Astrocyte (in vitro differentiated cells and primary cell): ENCODE results near the gene PARM1. TPM values are rescaled to one million over a fixed set of nuclear protein-coding genes. Genes with fewer than 3 reads are reported as not detected.

Experiments
- DNase-seq: peaks from one replicate; pipeline ENCODE4 v3.0.0-alpha.2; 2010; ENCODE audit warnings: low read depth
- FAIRE-seq: peaks from 2 replicates; lab custom pipeline; 2011; peaks lifted over from hg19 to GRCh38; lab: Jason Lieb, UNC
- H2AFZ ChIP-seq: 2 replicates; pipeline ENCODE4 v1.6.0; 2012; ENCODE audit warnings: low read depth, low read length, inconsistent platforms
- H3K27ac ChIP-seq: 2 replicates; pipeline ENCODE4 v1.5.1; 2011; ENCODE audit warnings: low read depth, low read length, inconsistent platforms
- H3K27me3 ChIP-seq: 2 replicates; pipeline ENCODE4 v1.6.0; 2011; ENCODE audit warnings: low read length, inconsistent platforms; ENCODE audit not compliant: insufficient read depth
- H3K36me3 ChIP-seq: 2 replicates; pipeline ENCODE4 v1.5.1; 2011; ENCODE audit warnings: low read length, inconsistent platforms; ENCODE audit not compliant: insufficient read depth
- H3K4me1 ChIP-seq: 2 replicates; pipeline ENCODE4 v1.5.1; 2011; ENCODE audit warnings: low read length, inconsistent platforms; ENCODE audit not compliant: insufficient read depth
- H3K4me2 ChIP-seq: 2 replicates; pipeline ENCODE4 v1.6.0; 2012; ENCODE audit warnings: low read length, inconsistent platforms
- H3K4me3 ChIP-seq: 2 replicates; pipeline ENCODE4 v1.5.1; 2011; ENCODE audit warnings: low read depth, mild to moderate bottlenecking, low read length, inconsistent platforms; ENCODE audit not compliant: insufficient read depth
- H3K79me2 ChIP-seq: 2 replicates; pipeline ENCODE4 v1.6.0; 2012; ENCODE audit warnings: mild to moderate bottlenecking, low read length, inconsistent platforms; ENCODE audit not compliant: insufficient read depth
- H3K9ac ChIP-seq: 2 replicates; pipeline ENCODE4 v1.6.0; 2012; ENCODE audit warnings: mild to moderate bottlenecking, low read length, inconsistent platforms
- H3K9me3 ChIP-seq: 2 replicates; pipeline ENCODE4 v1.5.1; 2012; ENCODE audit warnings: low read depth, mild to moderate bottlenecking, low read length, inconsistent platforms; ENCODE audit not compliant: insufficient read depth
- H4K20me1 ChIP-seq: 2 replicates; pipeline ENCODE4 v1.6.0; 2012; ENCODE audit warnings: low read length, inconsistent platforms; ENCODE audit not compliant: insufficient read depth
- H3K27ac Mint-ChIP-seq: one replicate; pipeline ENCODE4 v1.8.0; 2021; ENCODE audit warnings: mild to moderate bottlenecking, mixed read lengths; ENCODE audit not compliant: unreplicated experiment
- H3K27me3 Mint-ChIP-seq: one replicate; pipeline ENCODE4 v1.8.0; 2021; ENCODE audit warnings: low read depth, mixed read lengths; ENCODE audit not compliant: unreplicated experiment
- H3K36me3 Mint-ChIP-seq: one replicate; pipeline ENCODE4 v1.8.0; 2021; ENCODE audit warnings: low read depth, mixed read lengths; ENCODE audit not compliant: unreplicated experiment
- H3K4me1 Mint-ChIP-seq: one replicate; pipeline ENCODE4 v1.8.0; 2021; ENCODE audit warnings: low read depth, mixed read lengths; ENCODE audit not compliant: unreplicated experiment
- H3K4me3 Mint-ChIP-seq: one replicate; pipeline ENCODE4 v1.8.0; 2021; ENCODE audit warnings: mild to moderate bottlenecking, moderate library complexity, mixed read lengths; ENCODE audit not compliant: unreplicated experiment
- H3K9me3 Mint-ChIP-seq: one replicate; pipeline ENCODE4 v1.8.0; 2021; ENCODE audit warnings: mild to moderate bottlenecking, mixed read lengths; ENCODE audit not compliant: unreplicated experiment
- EZH2 ChIP-seq: IDR thresholded peaks from 2 replicates; pipeline ENCODE4 v1.6.1; 2012; ENCODE audit warnings: mild to moderate bottlenecking, low read length, inconsistent platforms; ENCODE audit not compliant: insufficient read depth
- total RNA-seq: library from RNA; stranded (reverse); gene quantifications from 2 replicates; pipeline ENCODE4 v1.2.1, GENCODE V29; 2021
- TF ChIP-seq, protein P1 (sequence below): IDR thresholded peaks from 2 replicates; pipeline ENCODE4 v1.5.1; 2011; ENCODE audit warnings: low read depth, mild to moderate bottlenecking, inconsistent platforms, low read length, moderate library complexity; ENCODE audit not compliant: insufficient read depth

PARM1 gene
- total RNA-seq, 1 donor from 2014 or later = 1.2 TPM

DNA sequence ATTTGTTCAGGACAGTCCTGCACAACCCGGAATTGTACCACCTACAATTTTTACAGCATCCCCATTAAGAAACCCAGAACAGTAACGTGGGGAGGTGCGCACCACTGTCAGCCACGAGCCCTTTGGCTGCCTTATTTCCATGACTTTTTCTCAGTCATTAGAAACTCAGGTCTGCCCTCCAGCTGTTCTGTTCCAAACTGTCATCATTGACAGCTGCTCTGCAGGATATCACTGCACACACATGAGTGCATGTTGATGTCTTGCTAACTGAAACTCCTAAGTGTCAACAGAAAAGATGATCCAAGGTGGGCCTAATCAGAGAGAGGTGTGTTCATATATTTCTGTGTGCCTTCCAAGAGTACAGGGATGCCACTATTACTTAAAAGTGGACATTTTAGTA, 123.4 kb downstream of the PARM1 start:
- H3K4me3 Mint-ChIP-seq = no peak overlapping the region
- Histone ChIP-seq H2AFZ (no peak overlapping the region), H3K27me3 (no peaks in the 10 kb centered on the region), H3K4me3 (no peak overlapping the region), H3K79me2 (no peaks in the 10 kb centered on the region), H3K4me1 (no peaks in the 10 kb centered on the region), H3K36me3 (no peaks in the 10 kb centered on the region), H3K9ac (no peak overlapping the region), H3K9me3 (no peaks in the 10 kb centered on the region), H4K20me1 (no peaks in the 10 kb centered on the region), H3K4me2 (no peak overlapping the region), H3K27ac (no peak overlapping the region)
- no peaks in the 10 kb centered on the region for H3K36me3 Mint-ChIP-seq
- peaks cover 4% of the 10 kb centered on the region for H3K27me3 Mint-ChIP-seq
- no peaks in the 10 kb centered on the region for H3K4me1 Mint-ChIP-seq
- TF ChIP-seq EZH2 = no peak
- TF ChIP-seq, protein P1, sequence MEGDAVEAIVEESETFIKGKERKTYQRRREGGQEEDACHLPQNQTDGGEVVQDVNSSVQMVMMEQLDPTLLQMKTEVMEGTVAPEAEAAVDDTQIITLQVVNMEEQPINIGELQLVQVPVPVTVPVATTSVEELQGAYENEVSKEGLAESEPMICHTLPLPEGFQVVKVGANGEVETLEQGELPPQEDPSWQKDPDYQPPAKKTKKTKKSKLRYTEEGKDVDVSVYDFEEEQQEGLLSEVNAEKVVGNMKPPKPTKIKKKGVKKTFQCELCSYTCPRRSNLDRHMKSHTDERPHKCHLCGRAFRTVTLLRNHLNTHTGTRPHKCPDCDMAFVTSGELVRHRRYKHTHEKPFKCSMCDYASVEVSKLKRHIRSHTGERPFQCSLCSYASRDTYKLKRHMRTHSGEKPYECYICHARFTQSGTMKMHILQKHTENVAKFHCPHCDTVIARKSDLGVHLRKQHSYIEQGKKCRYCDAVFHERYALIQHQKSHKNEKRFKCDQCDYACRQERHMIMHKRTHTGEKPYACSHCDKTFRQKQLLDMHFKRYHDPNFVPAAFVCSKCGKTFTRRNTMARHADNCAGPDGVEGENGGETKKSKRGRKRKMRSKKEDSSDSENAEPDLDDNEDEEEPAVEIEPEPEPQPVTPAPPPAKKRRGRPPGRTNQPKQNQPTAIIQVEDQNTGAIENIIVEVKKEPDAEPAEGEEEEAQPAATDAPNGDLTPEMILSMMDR = no peak
- FAIRE-seq (no peak), DNase-seq (no peak)
- H3K9me3 Mint-ChIP-seq = no peaks in the 10 kb centered on the region
- H3K27ac Mint-ChIP-seq = no peak overlapping the region

DNA sequence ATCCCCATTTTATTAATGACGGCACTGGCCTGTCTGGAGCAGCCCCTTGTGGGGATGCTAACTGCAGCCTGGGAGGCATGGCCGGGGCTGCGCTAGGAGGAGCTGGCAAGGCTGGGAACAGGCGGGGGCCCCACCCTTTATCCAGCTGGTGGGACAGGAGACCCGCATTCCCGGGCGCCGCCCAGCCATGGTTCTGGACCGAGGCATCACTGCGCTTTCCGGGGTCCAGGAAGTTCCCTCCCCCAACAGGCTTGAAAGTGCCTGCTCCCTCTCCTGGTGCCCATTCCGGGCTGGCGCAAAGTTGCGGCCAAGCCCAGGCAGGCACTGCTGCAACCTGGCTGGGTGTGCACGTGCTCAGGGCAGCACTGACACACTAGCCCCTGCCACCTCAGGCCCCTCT, 124.5 kb downstream of the PARM1 start:
- Histone ChIP-seq H4K20me1 (no peaks in the 10 kb centered on the region), H3K79me2 (no peaks in the 10 kb centered on the region), H2AFZ (no peak overlapping the region), H3K4me3 (no peak overlapping the region), H3K27me3 (no peaks in the 10 kb centered on the region), H3K36me3 (no peaks in the 10 kb centered on the region), H3K4me1 (no peaks in the 10 kb centered on the region), H3K9me3 (no peaks in the 10 kb centered on the region), H3K9ac (no peak overlapping the region), H3K4me2 (no peak overlapping the region), H3K27ac (no peak overlapping the region)
- Mint-ChIP-seq H3K4me3 (no peak overlapping the region), H3K4me1 (no peaks in the 10 kb centered on the region), H3K36me3 (no peaks in the 10 kb centered on the region), H3K27me3 (peaks cover 4% of the 10 kb centered on the region), H3K9me3 (no peaks in the 10 kb centered on the region), H3K27ac (no peak overlapping the region)
- no peak for TF ChIP-seq EZH2
- TF ChIP-seq, protein P1 = no peak
- DNase-seq (no peak), FAIRE-seq (no peak)

DNA sequence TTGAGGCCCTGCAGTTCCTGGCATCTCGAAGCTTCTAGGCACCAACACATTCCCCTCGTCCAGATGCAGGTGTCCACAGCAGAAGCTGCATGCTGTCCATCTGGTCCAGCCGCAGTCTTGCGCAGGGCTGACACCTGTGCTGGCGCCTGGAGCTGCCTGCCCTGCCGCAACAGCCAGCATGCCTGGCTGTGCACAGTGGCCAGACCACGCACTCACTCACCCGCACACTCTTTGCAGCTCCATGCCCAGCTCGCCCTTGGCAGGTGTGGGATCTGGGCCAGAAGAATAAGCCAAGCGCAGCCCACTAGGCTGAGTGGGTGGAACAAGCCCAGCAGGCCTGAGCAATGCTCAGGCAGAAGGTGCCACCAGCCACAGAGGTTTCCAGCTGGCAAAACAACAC, 125.6 kb downstream of the PARM1 start:
- Histone ChIP-seq H3K27me3 (no peaks in the 10 kb centered on the region), H3K4me3 (no peak overlapping the region), H4K20me1 (no peaks in the 10 kb centered on the region), H3K9me3 (no peaks in the 10 kb centered on the region), H3K4me2 (no peak overlapping the region), H2AFZ (no peak overlapping the region), H3K9ac (no peak overlapping the region), H3K27ac (no peak overlapping the region), H3K36me3 (no peaks in the 10 kb centered on the region), H3K79me2 (no peaks in the 10 kb centered on the region), H3K4me1 (no peaks in the 10 kb centered on the region)
- Mint-ChIP-seq H3K9me3 (no peaks in the 10 kb centered on the region), H3K27ac (no peak overlapping the region), H3K36me3 (no peaks in the 10 kb centered on the region), H3K4me3 (no peak overlapping the region), H3K4me1 (no peaks in the 10 kb centered on the region), H3K27me3 (peaks cover 4% of the 10 kb centered on the region)
- no peak for FAIRE-seq
- no peak for DNase-seq
- TF ChIP-seq EZH2 = no peak
- TF ChIP-seq, protein P1 = no peak
